Measurements from ENCODE around the gene CEP162.
"Not testable (repeated sequence)": the region's sequence is repeated elsewhere in the genome, so short reads cannot be mapped to it uniquely, and the experiment has no call there.

CEP162 gene

GRCh38 chr6:84139311-84139710 is 88.1 kb downstream of the CEP162 start:
- DNase-seq (ENCODE audit: low spot score) = no peak

DNA sequence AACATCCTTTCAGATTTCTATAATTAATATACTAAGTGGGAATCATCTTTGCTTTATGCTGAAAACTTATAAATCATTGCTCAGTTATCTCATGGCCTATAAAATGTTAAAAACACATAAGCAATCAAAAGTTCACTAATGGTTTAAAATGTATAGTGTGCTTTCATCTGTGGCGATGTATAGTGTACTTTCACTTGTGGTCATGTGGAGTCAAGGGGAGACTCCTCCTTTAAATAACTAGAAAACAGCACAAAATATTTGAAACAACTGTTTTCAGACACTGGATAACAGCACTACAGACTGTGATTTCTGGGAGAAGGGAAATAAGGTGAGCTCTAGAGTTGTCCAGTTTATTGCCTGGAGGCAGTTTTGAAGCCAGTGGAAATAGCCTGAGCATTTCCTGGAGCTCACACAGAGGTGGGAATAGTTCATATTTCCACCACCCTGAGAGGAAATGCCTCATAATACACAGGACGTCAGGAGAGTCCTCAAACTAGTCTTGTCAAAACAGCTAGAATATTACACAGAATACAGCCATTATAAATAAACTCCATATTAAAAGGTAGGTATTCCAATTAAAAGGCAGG is 89.4 kb downstream of the CEP162 start:
- no peak for DNase-seq (ENCODE audit: low spot score)

DNA sequence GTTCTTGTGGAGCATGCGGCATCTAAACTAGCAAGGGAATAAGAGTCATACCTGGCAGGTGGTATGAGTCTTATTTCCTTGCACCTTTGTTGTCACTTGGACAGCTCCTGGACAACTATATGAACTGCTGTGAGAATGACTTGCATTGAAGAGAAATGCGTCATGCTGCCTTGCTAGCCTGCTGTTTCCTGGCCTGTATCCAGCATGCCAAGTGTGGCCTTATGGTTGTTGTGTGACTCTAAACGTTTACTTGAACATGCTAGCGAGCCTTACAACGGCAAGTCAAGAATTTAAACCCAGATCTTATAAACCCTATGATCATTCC is 90.4 kb downstream of the CEP162 start:
- DNase-seq (ENCODE audit: low spot score) = no peak

DNA sequence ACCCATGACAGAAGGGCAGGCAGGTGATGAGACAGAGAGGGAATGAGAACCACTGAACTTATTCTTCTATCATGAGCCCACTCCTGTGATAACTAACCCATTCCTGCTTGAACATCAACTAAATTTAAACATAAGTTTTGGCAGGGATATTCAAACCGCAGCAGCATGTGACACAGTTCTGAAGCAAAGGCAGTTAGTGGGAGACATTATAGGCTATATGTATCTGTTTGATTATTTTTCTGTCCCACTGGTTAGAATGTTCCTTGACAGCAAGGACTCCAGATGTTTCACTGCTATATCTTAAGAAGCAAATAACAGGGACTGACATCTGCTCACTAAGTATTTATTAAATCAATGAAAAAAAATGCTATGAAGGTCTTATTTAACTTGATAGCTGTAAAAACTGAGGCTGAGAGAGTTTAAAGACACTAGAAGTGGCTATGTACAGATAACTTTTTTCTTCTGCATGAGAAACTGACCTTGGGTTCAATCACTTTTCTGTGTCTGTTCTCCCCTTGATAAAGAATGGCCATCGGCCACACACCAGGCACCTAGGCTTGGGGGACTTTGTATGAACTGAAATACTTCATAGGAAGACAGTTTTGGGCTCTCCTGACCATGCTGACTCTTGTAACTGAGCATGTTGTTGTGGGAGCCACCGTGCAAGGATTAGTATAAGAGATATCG is 90.9 kb downstream of the CEP162 start:
- no peak for DNase-seq (ENCODE audit: low spot score)

- DNase-seq (ENCODE audit: low spot score) = no peak
Observed at GRCh38 chr6:84135291-84135690, 92.2 kb downstream of the CEP162 start.

GRCh38 chr6:84133385-84133784 is 94.1 kb downstream of the CEP162 start:
- not testable (repeated sequence) for DNase-seq (ENCODE audit: low spot score)

DNA sequence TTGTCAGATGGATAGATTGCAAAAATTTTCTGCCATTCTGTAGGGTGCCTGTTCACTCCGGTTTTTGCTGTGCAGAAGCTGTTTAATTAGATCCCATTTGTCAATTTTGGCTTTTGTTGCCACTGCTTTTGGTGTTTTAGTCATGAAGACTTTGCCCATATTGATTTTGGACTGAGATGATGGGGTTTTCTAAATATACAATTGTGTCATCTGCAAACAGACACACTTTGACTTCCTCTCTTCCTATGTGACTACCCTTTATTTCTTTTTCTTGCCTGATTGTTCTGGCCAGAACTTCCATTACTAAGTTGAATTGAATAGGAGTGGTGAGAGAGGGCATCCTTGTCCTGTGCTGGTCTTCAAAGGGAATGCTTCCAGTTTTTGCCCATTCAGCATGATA is 97.9 kb downstream of the CEP162 start:
- DNase-seq (ENCODE audit: low spot score) = not testable (repeated sequence)

- DNase-seq (ENCODE audit: low spot score) = no peak
Observed at GRCh38 chr6:84123186-84123585, 104.3 kb downstream of the CEP162 start.

DNA sequence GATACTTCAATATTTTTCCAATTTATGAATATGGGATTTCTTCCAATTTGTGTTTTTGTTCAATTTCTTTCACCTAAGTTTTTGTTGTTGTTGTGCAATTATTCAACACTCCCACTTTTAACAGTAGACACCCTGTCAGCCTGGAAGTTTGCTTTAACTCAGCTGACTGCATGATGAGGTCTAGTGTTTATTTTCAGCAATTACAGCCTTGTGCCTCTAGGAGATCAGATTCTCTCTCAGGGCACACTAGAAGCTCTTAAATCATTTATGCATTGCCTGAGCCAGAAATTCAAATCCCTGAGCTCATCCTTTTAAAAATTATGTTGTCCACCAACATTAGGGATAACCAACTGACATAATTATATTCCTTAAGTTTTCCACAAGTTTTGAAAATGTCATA is 108.2 kb downstream of the CEP162 start:
- no peak for DNase-seq (ENCODE audit: low spot score)

- DNase-seq (ENCODE audit: low spot score) = no peak
Observed at GRCh38 chr6:84118191-84118590, 109.3 kb downstream of the CEP162 start.

DNA sequence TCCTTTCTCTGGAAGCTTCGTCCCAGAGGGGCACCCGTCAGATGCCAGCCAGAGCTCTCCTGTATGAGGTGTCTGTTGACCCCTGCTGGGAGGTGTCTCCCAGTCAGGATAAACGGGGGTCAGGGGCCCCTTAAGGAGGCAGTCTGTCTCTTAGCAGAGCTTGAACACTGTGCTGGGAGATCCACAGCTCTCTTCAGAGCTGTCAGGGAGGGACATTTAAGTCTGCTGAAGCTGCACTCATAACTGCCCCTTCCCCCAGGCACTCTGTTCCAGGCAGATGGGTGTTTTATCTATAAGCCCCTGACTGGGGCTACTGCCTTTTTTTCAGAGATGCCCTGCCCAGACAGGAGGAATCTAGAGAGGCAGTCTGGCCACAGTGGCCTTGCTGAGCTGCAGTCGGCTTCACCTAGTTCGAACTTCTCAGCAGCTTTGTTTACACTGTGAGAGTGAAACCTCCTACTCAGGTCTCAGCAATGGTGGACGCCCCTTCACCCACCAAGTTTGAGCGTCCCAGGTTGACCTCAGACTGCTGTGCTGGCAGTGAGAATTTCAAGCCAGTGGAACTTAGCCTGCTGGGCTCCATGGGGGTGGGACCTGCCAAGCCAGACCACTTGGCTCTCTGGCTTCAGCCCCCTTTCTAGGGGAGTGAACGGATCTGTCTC is 112.4 kb downstream of the CEP162 start:
- not testable (repeated sequence) for DNase-seq (ENCODE audit: low spot score)

DNA sequence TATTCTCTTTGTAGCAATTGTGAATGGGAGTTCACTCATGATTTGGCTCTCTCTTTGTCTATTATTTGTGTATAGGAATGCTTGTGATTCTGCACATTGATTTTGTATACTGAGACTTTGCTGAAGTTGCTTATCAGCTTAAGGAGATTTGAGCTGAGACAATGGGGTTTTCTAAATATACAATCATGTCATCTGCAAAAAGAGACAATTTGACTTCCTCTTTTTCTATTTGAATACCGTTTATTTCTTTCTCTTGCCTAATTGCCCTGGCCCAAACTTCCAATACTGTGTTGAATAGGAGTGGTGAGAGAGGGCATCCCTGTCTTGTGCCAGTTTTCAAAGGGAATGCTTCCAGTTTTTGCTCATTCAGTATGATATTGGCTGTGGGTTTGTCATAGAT is 116.1 kb downstream of the CEP162 start:
- not testable (repeated sequence) for DNase-seq (ENCODE audit: low spot score)

DNA sequence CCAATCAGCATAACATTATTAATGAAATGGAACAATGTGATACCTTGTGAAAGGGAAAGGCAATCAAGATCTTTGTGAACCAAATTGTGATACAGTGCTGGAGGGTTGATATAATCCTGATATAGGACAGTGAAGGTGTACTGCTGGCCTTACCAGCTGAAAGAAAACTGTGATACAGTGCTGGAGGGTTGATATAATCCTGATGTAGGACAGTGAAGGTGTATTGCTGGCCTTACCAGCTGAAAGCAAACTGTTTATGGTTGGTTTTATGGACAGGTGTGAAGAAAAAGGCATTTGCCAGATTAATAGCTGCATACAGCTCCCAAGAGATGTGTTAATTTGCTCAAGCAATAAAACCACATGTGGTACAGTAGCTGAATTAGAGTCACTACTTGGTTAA is 119.9 kb downstream of the CEP162 start:
- no peak for DNase-seq (ENCODE audit: low spot score)

DNA sequence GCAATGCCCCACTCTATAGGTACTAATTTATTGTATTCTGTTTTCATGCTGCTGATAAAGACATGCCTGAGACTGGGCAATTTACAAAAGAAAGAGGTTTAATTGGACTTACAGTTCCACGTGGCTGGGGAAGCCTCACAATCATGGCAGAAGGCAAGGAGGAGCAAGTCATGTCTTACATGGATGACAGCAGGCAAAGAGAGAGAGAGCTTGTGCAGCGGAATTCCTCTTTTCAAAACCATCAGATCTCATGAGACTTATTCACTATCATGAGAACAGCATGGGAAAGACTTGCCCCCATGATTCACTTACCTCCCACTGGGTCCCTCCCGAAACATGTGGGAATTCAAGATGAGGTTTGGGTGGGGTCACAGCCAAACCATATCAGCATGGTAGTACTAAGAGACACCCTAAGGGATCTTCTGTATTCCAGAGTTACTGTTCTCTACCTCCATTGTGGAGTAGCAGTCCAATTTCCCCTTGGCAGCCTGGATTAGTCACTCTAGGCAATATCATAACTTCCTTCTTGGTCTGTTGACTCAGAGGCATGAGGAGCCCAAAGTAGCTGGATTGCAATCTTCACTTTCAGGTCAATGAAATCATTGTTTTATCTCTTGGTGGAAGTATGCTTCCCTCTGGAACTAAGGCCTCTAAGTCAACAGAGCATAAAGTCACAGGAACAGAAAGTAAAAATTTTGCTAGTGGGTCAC is 122.1 kb downstream of the CEP162 start:
- DNase-seq (ENCODE audit: low spot score) = not testable (repeated sequence)

GRCh38 chr6:84103029-84103428 is 124.4 kb downstream of the CEP162 start:
- DNase-seq (ENCODE audit: low spot score) = no peak

DNA sequence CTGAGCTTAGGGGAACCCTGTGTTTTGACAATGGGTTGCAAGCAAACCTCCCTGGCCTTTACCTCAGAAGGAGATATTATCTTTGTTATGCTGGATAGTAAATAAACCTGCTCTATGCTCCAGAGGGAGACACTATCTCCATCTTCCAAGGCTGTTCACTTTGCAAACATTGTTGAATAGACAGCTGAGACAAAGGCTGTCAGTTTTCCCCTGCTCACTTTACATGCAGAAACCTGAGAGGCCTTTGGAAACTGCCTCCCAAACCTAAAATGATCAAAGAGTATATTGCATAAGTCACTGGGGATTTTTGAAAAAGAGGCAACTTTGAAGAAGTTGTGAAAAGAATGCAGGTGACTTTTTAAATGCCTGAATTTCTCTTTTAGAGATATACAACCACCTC is 132.3 kb downstream of the CEP162 start:
- DNase-seq (ENCODE audit: low spot score) = no peak

DNA sequence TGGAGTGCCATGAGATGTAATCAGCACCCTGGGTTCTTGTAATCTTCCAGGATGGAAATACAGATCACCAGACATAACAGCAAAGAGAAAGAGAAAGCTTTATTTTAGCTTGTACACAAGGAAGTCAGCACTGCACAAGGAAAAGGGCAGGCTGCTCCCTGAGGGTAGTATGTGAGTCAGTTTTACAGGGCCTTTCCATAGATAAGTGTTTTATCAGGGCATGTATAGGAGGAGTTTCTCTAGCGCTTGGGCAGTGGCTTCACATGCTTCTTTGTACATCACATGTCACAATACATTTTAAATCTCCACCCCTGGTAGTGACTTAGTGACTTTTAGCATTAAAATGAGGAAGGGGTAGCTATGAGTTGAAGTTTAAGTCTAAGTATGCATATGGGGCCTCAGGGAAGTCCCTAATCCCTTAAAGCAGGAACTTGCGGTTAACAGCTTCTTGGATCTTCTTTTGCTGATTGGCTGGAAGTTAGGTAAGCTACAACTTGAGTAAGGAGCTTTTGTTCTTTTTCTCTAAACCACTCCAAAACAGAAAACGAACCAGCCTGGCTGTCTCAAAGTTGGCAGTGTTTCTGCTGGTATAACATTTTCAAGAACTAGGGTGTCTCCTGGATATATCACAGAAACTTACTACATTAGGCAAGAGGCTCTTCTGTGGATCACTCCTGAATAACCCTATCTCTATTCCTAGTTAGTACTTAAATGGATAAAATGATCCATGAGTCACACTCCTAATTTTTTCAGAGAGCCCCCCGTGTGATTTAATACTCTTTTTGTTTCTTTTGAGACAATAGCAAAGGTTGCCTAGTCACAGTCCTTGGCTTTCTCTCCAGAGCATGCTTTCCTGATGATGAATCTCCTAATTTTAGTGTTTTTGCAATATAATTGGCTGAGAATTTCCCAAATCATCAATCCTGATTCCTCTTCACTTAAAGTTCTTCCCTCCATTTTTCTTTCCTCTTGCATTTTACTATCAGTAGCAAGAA is 133.7 kb downstream of the CEP162 start:
- peak; percentile 3 for DNase-seq (ENCODE audit: low spot score)

DNA sequence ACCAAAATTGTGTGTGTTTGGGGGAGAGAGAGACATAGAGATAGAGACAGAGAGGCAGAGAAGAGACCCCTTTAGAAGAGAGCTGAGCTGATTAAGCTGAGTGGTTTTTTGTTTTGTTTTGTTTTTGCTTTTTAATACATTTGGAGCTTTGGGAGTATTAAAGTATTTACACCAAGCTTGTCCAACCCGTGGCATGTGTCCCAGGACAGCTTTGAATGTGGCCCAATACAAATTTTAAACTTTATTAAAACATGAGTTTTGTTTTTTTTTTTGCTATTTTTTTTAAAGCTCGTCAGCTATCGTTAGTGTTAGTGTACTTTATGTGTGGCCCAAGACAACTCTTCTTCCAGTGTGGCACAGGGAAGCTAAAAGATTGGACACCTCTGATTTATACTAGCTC is 137.9 kb downstream of the CEP162 start:
- DNase-seq (ENCODE audit: low spot score) = no peak

- DNase-seq (ENCODE audit: low spot score) = no peak
Observed at GRCh38 chr6:84089081-84089480, 138.4 kb downstream of the CEP162 start.

- DNase-seq (ENCODE audit: low spot score) = no peak
Observed at GRCh38 chr6:84086545-84087429, 140.7 kb downstream of the CEP162 start.

- DNase-seq (ENCODE audit: low spot score) = no peak
Observed at GRCh38 chr6:84086056-84086455, 141.4 kb downstream of the CEP162 start.
